GM20000 (cell line): Measurements from ENCODE around the gene C1GALT1.
"Not testable (repeated sequence)": the region's sequence is repeated elsewhere in the genome, so short reads cannot be mapped to it uniquely, and the experiment has no call there.

Source experiments
- DNase-seq: peaks from one replicate; pipeline ENCODE4 v3.0.0; 2012; ENCODE audit warnings: low spot score
- CTCF ChIP-seq: IDR thresholded peaks from 2 replicates; pipeline ENCODE4 v1.5.1; 2012; ENCODE audit warnings: mild to moderate bottlenecking, control low read depth; ENCODE audit errors: extremely low read depth, missing control alignments

C1GALT1 gene

GRCh38 chr7:7182156-7183060, at the start of gene C1GALT1:
C1GALT1 (plus strand) TSS chr7:7182544; CDS start chr7:7234320, 51,776 bp downstream.
- TF ChIP-seq CTCF: peak; percentile 8
- DNase-seq: peak; percentile 95

DNA sequence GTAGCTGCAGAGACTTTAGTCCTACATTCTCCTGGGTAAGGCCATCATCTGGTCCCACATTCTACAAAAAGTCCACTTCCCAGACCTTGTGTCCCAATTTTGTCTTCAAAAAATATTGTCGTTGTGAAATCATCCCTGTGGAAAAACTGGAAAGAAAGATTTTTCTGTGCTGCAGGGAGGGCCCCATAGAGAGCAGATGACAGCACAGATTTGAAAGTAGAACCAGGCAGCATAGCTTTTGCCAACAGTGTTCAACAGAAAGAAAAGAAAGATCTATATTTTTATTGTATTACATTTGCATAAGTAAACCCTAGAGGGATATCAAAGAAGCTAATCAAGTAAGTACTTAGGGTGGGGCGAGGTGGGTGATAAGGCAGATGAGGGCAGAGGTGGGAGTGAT, 48.3 kb upstream of the C1GALT1 start:
- DNase-seq: no peak
- TF ChIP-seq CTCF: no peak

GRCh38 chr7:7135074-7135473, 47.3 kb upstream of the C1GALT1 start:
- DNase-seq: no peak
- TF ChIP-seq CTCF: no peak

- DNase-seq: not testable (repeated sequence)
These were observed 46.4 kb upstream of the C1GALT1 start for GRCh38 chr7:7135924-7136323.

- no peak for TF ChIP-seq CTCF
- DNase-seq: no peak
These were observed 45.6 kb upstream of the C1GALT1 start for GRCh38 chr7:7136466-7137381.

GRCh38 chr7:7138897-7139296, 43.4 kb upstream of the C1GALT1 start:
- no peak for DNase-seq
- no peak for TF ChIP-seq CTCF

DNA sequence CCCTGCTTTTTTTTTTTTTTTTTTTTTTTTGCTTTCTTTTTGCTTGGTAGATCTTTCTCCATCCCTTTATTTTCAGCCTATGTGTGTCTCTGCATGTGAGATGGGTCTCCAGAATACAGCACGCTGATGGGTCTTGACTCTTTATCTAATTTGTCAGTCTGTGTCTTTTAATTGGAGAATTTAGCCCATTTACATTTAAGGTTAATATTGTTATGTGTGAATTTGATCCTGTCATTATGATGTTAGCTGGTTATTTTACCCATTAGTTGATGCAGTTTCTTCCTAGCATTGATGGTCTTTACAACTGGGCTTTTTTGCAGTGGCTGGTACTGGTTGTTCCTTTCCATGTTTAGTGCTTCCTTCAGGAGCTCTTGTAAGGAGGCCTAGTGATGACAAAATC, 38.9 kb upstream of the C1GALT1 start:
- not testable (repeated sequence) for DNase-seq

- DNase-seq: not testable (repeated sequence)
These were observed 37.2 kb upstream of the C1GALT1 start for GRCh38 chr7:7145151-7145550.
